ENCODE results near the gene TNFRSF12A. TPM values are rescaled to one million over a fixed set of nuclear protein-coding genes. Genes with fewer than 3 reads are reported as not detected.

TNFRSF12A gene
- total RNA-seq, 1 experiment from 2014 or later, result 147 TPM

- Histone ChIP-seq H3T11ph (ENCODE audit: low read length) (no peak overlapping the region), H3K4me2 (ENCODE audit: insufficient read depth, insufficient read length, low read length) (peak overlapping the region; percentile 51), H2AK5ac (ENCODE audit: insufficient read length, low read length) (no peak overlapping the region), H3K9me3 (ENCODE audit: control insufficient read depth, low read depth, low read length) (no peaks in the 10 kb centered on the region), H3K23ac (ENCODE audit: insufficient read length, low read depth, low read length) (no peak overlapping the region), H3K4ac (ENCODE audit: low read depth, low read length) (no peak overlapping the region), H3K56ac (ENCODE audit: insufficient read length, low read depth, low read length) (no peak overlapping the region), H3K79me1 (ENCODE audit: insufficient read depth, low read depth, low read length, poor library complexity, severe bottlenecking) (no peaks in the 10 kb centered on the region), H4K91ac (ENCODE audit: insufficient read length, low read depth, low read length) (no peak overlapping the region), H2BK20ac (ENCODE audit: low read depth, low read length, poor library complexity, severe bottlenecking) (no peak overlapping the region), H3K23me2 (ENCODE audit: insufficient read length, low read depth, low read length, poor library complexity, severe bottlenecking) (peaks cover 29% of the 10 kb centered on the region), H4K8ac (replicated peaks; ENCODE audit: insufficient read length, low read depth, low read length) (no peak overlapping the region), H4K5ac (ENCODE audit: insufficient read length, low read depth, low read length) (no peak overlapping the region), H3K9ac (ENCODE audit: extremely low read depth, insufficient read length, low read length) (peak overlapping the region; percentile 21), H4K20me1 (ENCODE audit: control insufficient read depth, insufficient read depth, insufficient read length) (no peaks in the 10 kb centered on the region), H2BK12ac (ENCODE audit: insufficient read length, low read depth, low read length) (no peak overlapping the region), H2BK5ac (ENCODE audit: insufficient read length, low read length) (peak overlapping the region; percentile 43), H3K18ac (ENCODE audit: insufficient read length, low read depth, low read length) (peak overlapping the region; percentile 27), H3K14ac (ENCODE audit: insufficient read depth, low read length) (no peak overlapping the region; the same call in 1 of the 2 replicates), H2BK120ac (ENCODE audit: low read depth, low read length, poor library complexity, severe bottlenecking) (no peak overlapping the region), H2AFZ (ENCODE audit: low read length) (no peak overlapping the region), H3K27ac (ENCODE audit: insufficient read length, low read depth, low read length) (peak overlapping the region; percentile 66), H2BK15ac (ENCODE audit: low read depth, low read length) (no peak overlapping the region), H3K4me1 (ENCODE audit: insufficient read depth, low read length) (peaks cover 2% of the 10 kb centered on the region; the same call in 1 of the 2 replicates), H3K79me2 (ENCODE audit: insufficient read depth, low read length) (peaks cover under 1% of the 10 kb centered on the region; the same call in 1 of the 2 replicates), H3K27me3 (ENCODE audit: insufficient read depth, low read length) (no peaks in the 10 kb centered on the region)
- Mint-ChIP-seq H3K36me3 (ENCODE audit: insufficient read depth in 1 of 3, low read depth in 3 of 3) (peaks cover 15 to 41% (median 29%) of the 10 kb centered on the region in 3 experiments), H3K9me3 (no peaks in the 10 kb centered on the region; a peak in 2 of 5 replicates), H3K4me3 (peak overlapping the region; percentile 93 to 96), H3K4me1 (peaks cover 24 to 48% of the 10 kb centered on the region in 2 experiments), H3K27ac (peak overlapping the region; percentile 98 to 100 (median 99)), H3K27me3 (ENCODE audit: low read depth) (peaks cover 9% of the 10 kb centered on the region)
- DNase-seq, result peak; percentile 90
- no peak for TF ChIP-seq CTCF (conservative IDR thresholded peaks at IDR 0.05)
- no CpG with 5 or more reads among the region's 8 CpGs for WGBS (ENCODE audit: extremely low coverage, insufficient read length, low lambda C conversion rate)
Measured at GRCh38 chr16:3022208-3022683, 2.1 kb downstream of the TNFRSF12A start.

Measured in H9 (cell line).